ENCODE measurements around the gene SLC9A9.

- TF ChIP-seq POLR2A (IDR thresholded peaks at IDR 0.05; ENCODE audit: low read length), result no peak
- TF ChIP-seq GATA1 (IDR thresholded peaks at IDR 0.05; ENCODE audit: low read depth, low read length), result no peak
Measured at GRCh38 chr3:143619231-143619630, 229.0 kb downstream of the SLC9A9 start.
